GM19452 (cell line): ENCODE data around the gene SAE1.
"Not testable (repeated sequence)": the region's sequence is repeated elsewhere in the genome, so short reads cannot be mapped to it uniquely, and the experiment has no call there.

ENCODE experiments used
- ATAC-seq: cut with Tn5 transposase; IDR thresholded peaks from one replicate; pipeline ENCODE4 v1.9.1; 2021; ENCODE audit not compliant: unreplicated experiment

The SAE1 gene

DNA sequence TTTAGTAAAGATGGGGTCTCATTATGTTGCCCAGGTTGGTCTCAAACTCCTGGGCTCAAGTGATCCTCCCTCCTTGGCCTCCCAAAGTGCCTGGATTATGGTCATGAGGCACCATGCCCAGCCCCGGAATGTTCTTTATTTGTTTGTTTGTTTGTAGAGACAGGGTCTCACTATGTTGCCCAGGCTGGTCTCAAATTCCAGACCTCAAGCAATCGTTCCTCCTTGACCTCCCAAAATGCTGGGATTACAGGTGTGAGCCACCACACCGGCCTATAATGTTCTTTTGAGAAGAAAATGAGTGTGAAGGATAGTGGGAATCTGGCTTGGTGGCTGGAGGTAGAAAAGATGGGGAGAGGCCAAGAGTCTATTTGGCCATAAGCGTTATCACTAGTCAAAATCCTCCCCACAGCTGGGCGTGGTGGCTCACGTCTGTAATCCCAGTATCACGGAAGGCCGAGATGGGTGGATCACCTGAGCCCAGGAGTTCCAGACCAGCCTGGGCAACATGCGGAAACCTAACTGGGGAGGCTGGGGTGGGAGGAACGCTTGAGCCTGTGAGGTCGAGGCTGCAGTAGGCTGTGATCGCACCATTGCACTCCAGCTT lies 105.5 kb downstream of the SAE1 start:
- ATAC-seq, result no peak

DNA sequence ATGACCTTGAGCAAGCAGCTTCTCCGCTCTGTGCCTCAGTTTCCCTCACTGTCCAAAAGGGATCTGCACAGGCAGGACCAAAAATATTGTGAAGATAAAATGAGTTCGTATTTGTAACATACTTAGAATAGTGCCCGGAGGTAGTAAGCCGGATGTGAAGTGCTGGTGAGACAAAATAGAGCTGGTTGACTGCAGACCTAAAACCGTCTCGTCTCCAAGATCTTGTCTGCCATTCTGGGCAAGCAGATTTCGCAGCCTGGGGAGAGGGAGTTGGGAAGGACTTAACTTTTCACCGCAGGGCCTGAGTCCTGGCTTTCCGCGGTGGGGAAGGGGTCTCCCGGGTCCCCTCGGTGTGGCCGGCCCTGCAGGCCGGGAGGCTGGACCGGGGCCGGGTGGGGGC lies 108.5 kb downstream of the SAE1 start:
- no peak for ATAC-seq

DNA sequence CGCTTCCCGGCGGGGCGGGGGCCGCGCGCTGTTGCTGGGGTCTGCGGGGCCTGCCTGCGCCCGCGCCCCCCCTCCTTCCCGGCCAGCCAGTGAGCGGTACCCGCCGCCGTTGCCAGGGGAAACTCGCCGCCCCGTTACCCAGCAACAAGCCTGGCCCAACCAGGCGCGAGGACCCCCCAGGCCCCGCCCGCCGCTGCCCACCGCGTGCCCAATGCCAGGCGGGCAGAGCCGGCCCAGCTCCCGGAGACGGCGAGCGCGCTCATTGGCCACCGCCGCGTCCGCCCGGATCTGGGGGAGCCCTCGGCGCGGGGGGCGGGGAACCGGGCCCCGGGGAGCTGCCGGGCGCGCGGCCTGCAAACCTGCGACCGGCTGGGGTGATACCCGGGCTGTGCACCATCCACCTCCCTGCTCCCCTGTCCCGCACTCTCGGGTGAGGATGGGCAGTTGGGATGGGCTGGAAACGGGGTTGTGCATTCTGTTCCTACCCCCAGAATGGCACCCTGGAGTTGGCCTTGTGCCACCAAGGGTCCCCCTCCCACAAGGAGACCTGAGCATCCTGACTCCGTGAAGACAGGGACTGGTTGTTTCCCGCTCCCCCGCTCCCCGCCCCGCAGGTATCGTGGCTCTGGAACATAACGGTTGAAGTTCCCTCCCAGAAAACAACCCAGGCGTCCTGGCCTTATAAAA lies 109.1 kb downstream of the SAE1 start:
- ATAC-seq, result no peak

DNA sequence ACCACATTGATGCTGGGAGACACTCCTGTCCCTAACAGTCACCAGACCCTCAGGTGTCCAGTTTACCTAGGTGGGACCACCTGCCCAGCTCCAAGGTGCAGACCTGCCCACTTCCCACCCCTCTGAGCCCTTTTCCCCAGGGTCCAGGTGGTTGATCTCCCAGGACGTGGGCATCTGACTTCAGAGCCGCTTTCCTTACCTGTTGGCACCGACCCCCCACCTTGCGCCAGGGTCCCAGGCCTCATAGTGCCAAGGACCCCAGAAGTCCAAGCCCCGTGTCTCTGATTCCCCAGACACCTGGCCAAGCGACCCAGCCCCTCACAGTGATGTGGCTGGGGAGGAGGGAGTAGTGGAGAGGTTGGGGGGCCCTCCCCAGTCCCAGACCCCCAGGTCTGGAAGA lies 109.9 kb downstream of the SAE1 start:
- ATAC-seq, result no peak

DNA sequence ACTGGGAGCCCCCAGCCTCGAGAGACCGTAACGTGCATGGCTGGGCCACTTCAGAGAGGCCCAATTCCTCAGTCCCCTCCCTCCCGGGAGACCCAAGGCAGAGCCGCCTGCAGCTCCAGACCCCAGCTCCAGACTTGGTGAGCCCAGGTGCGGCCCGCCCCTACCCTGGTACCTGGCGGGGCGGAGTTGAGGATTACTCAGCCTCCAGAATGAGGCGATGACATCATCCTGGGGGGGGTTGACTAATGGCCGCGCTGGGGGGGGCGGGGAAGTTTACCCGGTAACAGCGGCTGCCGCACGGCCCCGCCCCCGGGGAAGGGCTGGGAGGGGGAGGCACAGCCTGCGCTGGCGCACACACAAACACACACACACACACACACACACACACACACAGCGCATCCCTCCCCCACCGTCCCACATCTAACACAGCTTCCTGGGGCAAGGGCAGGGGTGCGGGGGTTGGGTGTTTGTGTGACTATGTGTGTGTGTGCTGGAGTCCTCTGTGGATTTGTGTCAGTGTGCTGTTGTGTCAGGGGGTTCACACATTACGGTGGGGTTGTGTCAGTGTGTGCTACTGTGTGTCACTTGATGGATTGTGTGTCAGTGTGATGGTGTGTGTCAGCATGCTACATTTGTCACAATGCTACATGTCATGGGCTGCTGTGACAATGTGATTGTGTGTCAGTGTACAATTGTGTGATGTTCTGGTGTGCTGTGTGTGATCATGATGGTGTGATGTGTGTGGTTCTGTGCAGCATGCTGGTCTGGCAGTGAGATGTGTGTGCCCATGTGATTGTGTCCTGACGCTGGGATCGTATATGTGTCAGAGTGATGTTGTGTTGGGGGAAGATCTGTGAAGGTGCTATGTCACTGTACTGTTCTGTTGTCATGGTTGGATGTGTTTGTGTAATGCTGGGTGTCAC lies 110.6 kb downstream of the SAE1 start:
- no peak for ATAC-seq

DNA sequence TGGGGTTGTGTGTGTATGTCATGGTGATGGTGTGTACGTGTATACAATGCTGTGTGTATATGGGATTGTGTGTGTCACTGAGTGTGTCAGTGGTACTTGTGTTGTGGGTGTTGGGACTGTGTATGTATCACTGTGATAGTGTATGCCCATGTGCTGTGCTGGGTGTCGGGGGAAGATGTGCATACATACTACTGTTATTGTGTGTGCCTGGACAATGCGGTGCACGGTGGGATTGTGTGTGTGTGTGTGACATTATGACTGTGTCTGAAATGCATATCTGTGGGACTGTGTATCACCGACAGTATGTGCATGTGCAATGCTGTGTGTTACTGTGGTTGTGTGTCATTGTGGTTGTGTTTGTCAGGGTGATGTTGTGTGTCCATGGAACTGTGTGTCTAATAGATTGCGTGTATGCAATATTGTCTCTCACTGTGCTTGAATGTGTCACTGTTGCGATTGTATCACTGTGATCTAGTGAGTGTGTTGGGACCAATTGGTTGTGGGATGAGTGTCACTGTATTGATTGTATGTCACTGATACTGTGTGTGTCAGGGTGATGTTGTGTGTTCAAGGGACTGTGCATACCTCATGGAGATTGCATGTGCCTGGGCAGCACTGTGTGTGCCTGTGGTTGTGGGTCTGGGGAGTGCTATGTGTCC lies 111.4 kb downstream of the SAE1 start:
- no peak for ATAC-seq

DNA sequence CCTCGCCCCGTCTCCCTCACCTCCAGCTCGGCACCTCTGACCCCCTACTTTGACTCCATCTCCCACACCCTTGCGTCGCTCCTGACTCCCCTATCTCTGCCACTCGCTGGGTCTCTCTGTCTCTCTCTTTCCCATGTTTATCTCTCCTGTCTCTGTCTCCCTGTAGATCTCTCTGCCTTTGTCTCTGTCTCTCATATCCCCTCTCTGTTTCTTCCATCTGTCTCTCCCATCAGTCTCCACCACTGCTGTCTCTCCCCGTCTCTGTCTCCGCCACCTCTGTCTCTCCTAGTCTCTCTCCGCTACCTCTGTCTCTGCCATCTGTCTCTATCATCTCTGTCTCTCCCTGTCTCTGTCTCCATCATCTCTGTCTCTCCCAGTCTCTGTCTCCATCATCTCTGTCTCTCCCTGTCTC lies 112.7 kb downstream of the SAE1 start:
- ATAC-seq, result no peak

DNA sequence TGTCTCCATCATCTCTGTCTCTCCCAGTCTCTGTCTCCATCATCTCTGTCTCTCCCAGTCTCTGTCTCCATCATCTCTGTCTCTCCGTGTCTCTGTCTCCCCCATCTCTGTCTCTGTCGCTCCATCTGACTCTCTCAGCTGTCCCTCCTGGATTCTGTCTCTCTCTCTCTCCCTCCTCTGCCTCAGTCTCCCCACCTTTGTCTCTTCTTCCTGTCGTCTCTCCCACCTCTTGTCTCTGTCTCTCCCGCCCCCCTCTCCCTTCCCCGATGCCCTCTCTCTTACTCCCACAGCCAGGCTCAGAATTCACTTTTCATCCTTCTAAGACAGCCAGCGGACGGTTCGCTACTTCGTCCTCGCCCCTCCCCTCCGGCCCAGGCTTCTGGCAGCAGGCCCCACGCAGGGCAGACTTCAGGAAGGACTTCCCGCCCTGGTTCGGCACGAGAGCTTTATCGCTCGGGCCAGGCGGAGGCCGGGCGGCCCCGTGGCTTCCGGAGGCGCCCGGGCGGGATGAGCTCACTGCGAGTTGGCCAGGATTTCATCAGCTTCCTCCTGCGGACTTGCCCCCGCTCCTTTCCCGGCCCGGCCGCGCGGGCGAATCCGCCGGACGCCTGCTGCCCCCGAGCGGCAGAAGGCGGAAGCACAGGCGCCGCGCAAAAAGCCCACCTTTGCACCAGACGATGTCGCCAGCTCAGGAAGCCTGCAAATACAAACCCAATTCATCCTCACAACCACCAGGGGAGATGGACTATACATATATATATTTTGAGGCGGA lies 113.3 kb downstream of the SAE1 start:
- peak; percentile 68 for ATAC-seq

DNA sequence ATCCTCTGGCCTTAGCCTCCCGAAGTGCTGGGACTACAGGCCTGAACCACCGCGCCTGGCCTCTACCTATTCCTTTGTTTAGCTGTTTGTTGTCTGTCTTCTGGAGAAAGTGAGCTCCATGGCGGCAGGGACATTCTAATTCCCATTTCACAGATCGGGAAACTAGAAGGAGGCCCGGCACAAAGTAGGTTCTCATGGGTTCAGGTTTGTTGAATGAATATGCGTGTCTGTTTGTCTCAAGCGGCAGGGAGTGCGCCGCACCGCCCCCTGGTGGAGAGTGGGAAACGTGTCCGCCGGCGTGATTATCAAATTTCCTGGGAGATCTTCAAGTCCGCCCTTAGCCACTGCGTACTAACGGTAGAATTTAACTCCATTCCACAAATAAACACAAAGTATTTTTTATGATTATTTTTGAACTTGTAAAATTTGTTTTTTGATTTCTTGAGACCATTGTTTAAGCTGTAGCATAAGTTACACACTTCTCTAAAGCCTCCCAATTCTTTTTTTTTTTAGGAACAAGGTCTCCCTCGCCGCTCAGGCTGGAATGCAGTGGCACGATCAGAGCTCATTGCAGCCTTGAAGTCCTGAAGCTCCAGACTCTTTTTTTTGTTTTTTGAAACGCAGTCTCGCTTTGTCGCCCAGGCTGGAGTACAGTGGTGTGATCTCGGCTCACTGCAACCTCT lies 116.8 kb downstream of the SAE1 start:
- ATAC-seq, result no peak

DNA sequence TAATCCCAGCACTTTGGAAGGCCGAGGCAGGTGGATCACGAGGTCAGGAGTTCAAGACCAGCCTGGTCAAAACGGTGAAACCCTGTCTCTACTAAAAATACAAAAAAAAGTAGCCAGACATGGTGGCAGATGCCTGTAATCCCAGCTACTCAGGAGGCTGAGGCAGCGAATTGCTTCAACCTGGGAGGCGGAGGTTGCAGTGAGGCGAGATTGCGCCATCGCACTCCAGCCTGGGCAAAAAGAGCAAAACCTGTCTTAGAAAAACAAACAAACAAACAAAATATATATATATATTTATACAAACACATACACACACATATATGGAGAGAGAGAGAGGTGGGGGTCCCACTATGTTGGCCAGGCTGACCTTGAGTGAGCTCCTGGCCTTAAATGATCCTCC lies 122.4 kb downstream of the SAE1 start:
- ATAC-seq, result not testable (repeated sequence)

DNA sequence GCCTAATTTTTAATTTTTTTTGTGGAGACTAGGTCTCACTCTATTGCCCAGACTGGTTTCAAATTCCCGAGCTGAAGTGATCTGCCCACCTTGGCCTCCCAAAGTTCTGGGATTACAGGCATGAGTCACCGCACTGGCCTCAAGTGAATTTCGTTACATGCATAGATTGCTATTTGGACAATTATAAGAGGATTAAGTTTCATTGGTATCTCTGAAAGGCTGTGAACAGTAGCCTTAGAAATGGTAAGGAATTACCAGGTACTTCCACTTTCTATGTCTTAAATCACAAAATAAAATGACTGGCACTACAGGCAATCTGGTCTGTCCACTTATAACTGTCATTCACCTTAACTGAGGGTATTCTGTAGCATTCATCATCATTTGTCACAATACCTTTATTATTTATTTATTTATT lies 122.8 kb downstream of the SAE1 start:
- no peak for ATAC-seq

DNA sequence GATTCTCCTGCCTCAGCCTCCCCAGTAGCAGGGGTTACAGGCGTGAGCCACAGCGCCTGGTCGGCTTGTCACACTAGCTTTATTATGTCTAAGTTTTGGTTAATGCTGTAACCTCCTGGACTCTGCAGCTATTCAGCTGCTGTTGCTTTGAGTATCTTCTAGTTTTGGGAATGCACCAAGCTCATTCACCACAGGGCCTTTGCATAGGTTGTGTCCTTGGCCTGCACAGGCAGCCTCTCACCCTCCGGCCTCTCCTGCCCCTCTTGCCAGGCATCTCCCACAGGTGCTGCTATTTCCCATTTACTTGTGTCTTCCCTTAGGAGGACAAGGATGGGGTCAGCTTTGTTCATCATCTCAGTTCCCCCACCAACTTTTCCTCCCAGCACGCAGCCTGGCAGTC lies 123.3 kb downstream of the SAE1 start:
- ATAC-seq, result no peak

DNA sequence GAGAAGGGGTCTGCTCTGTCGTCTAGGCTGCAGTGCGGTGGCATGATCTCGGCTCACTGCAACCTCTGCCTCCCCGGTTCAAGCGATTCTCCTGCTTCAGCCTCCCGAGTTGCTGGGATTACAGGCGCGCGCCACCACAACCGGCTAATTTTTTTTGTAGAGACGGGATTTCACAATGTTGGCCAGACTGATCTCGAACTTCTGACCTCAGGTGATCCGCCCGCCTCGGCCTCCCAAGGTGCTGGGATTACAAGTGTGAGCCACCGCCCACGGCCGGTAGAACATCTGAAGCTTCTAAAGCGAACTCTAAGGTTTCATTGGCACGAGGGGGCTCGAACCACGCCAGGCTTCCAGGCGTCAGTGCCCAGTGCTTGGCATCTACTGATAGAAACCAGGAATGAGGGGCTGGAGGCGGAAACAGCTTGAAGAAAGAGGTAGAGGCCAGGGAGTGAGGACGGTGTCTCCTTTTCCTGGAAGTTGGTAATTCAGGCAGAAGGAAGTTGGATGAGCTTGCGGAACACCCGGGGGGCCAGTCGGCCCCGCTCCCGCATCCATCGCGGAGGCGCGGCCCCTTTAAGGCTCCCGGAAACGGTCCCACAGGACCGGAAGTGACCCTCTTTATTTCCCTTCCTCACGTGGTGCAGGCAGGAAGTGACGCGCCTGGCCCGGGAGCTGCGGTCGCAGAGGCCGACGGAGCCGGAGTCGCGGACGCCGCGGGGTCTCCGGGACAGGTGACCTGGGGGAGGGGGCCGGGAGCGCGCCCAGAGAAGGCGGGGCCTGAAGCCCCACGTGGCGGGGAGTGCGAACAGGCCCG lies 125.5 kb downstream of the SAE1 start, which contains the start of gene CCDC9:
CCDC9 (plus strand) TSS at position 647 of the 814 bp plus-strand sequence. CDS start 1,876 bp downstream, outside the sequence.
- ATAC-seq, result peak; percentile 42

DNA sequence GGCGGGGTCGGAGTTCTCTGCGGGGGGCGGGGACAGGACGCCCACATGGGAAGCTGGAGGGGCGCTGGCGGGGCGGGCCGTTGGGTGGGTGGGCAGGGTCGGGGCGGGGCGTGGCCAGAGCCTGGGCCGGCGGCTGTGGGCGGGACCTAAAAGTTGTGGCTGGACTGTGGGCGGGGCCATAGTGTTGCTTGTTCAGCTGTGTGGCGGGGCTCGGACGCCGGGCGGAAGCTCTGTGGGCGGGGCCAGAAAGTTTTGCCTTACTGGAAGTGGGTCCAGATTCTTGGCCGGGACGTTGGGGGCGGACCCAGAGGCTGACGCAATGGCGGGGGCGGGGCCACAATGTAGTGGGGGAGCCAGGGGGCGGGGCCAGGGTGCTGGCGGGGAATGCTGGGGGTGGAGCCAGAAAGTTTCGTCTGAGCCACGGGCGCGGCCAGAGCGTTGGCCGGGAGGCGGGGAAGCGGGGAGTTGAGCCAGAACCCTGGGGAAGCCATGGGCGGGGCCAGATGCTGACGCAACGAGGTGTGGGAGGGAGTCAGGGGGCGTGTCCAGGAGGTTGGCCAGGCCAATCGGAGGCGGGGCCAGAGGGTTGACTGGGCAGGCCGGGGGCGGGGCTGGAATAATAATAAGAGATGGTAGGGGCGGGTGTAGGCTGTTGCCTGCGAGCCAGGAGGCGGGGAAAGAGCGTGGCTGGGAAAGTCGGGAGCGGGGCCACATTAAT lies 126.2 kb downstream of the SAE1 start:
- ATAC-seq, result peak; percentile 65

DNA sequence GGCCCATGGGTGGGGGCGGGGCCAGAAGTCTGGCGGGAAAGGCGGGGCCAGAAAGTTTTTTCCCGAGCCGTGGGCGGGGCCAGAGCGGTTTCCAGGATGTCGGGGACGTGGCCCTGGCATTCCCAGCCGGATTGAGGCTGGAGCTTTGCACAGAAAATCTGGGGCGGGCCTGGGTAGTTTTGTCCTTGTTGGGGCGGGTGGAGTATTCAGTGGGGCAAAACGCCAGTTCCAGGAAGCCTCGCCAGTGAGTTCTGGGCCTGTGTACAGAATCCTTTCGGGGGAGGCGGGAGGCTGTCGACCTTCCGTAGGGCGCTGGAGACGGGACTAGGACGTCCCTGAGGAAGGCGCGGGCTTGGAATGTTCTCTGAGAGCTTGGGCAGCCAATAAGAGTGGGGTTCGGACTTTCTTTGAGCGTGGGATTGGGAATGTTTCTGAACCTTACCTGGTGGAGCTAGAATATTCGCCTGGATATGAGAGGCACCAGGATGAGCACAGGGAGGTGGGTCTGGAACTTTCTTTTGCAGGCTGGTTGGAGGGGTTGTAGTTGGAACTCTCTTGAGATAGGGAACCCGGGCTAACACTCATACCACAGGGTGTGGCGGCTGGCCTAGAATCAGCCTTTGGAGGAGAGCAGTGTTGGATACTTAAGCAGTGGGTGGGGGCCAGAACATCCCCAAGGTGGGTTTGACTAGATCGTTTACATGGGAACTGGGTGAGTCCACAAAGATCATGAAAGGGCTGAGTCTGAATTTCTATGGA lies 127.0 kb downstream of the SAE1 start:
- ATAC-seq, result no peak

DNA sequence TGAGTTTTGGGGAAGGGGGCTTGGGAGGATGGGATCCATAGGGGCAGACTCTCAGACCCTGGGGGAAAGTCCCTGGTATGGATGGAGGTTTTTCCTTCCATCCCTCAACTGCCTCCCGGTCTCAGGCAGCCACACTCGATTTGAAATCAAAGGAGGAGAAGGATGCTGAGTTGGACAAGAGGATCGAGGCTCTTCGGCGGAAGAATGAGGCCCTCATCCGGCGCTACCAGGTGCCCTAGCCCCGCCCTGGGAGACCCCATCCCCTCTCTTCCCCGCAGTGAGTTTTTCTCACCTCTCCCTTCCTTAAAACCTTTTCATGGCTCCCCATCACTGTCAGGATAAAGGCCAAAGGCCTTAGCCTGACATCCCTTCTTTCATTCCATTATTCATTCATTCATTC lies 127.8 kb downstream of the SAE1 start:
- no peak for ATAC-seq

DNA sequence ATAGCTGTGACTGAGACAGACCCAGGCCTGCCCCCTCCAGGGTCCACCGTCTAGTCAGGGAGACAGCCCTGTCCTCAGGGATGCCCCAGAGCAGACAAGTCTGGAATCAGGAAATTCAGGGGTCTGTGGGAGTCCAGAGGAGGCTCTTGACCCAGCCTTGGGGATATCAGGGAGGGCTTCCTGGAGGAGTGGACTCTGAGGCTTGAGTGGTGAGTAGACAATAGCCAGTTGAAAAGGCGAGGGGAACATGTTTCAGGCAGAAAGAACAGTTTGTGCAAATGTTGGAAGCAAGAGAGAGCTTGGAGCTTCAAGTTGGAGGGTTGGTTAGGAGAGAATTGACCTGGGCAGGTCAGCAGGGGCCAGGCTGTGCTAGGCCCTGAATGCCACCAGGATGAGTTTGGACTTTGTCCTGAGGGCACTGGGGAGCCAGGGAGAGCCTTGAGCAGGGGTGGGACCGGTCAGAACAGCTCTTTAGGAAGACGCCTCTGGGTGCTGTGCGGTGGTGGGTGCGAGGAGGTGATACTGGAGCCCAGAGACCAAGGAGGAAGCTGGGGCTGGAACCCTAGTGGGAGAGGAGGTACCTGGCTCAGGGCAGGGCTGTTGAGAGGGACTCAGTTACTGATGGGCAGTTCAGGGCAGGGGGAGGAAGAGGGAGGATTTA lies 128.4 kb downstream of the SAE1 start:
- no peak for ATAC-seq
